KOPT-K1 (cell line): ENCODE measurements around the gene TMBIM1.
A peak's percentile ranks its signal among the peaks of the same experiment; 100 is the strongest.

Experiments
- H3K27ac ChIP-seq: fragments of 200-600 bp; sonication (generic); 2 replicates; pipeline ENCODE4 v1.5.1; 2016; ENCODE audit warnings: antibody characterized with exemption, mild to moderate bottlenecking, low read depth, low read length; ENCODE audit not compliant: poor library complexity, severe bottlenecking
- H3K36me3 ChIP-seq: fragments of 200-600 bp; sonication (generic); 2 replicates; pipeline ENCODE4 v1.5.1; 2017; ENCODE audit warnings: antibody characterized with exemption, mild to moderate bottlenecking, low read length, moderate library complexity; ENCODE audit not compliant: insufficient read depth
- H3K9me3 ChIP-seq: fragments of 200-600 bp; sonication (generic); 2 replicates; pipeline ENCODE4 v1.5.1; 2017; ENCODE audit warnings: antibody characterized with exemption, low read length, mild to moderate bottlenecking; ENCODE audit not compliant: insufficient read depth, poor library complexity, severe bottlenecking

The TMBIM1 gene

GRCh38 chr2:218272531-218273212, 19.6 kb downstream of the TMBIM1 start:
- Histone ChIP-seq H3K27ac (no peak overlapping the region), H3K36me3 (peaks cover 50% of the 10 kb centered on the region), H3K9me3 (no peaks in the 10 kb centered on the region)

- Histone ChIP-seq H3K36me3 (peaks cover 50% of the 10 kb centered on the region), H3K9me3 (no peaks in the 10 kb centered on the region), H3K27ac (no peak overlapping the region)
Measured at GRCh38 chr2:218271865-218272530, 20.3 kb downstream of the TMBIM1 start.

- Histone ChIP-seq H3K36me3 (peaks cover 50% of the 10 kb centered on the region), H3K27ac (peak overlapping the region; percentile 78), H3K9me3 (no peaks in the 10 kb centered on the region)
Measured at GRCh38 chr2:218271487-218271797, 20.9 kb downstream of the TMBIM1 start.

DNA sequence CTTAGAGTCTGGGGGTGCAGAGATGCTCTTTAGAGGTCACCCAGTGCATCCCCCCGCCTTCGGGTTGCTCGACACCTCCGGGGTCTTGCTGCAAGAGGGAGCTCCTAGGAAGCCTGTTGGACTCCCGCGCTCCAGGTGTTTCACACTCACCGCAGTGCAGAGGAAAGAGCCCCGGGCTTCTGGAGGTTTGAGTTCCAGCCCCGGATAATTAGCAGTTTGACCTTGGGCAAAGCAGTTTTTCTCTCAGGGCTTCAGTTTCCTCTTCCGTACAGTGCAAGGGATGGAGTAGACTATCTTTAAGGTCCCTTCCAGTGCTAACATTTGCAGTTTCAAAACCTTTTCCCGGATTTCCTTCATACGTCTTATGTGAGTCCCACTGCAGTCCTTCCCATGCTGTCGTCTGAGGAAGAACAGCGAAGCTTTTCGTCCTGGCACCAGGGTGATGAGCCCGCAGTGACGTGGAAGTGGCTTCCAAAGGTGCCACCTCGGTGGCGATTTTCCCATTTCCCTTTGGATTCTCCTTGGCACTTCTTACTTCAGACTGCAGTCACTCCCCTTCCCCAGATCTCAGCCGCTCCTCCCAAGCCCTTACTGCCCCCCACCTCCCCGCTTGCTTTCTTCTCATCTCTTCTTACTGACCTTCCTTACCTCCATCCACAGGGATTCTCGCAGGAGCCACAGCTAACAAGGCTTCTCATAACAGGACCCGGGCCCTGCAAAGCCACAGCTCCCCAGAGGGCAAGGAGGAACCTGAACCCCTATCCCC, 21.4 kb downstream of the TMBIM1 start:
- Histone ChIP-seq H3K9me3 (no peaks in the 10 kb centered on the region), H3K27ac (peak overlapping the region; percentile 78), H3K36me3 (peaks cover 50% of the 10 kb centered on the region)

DNA sequence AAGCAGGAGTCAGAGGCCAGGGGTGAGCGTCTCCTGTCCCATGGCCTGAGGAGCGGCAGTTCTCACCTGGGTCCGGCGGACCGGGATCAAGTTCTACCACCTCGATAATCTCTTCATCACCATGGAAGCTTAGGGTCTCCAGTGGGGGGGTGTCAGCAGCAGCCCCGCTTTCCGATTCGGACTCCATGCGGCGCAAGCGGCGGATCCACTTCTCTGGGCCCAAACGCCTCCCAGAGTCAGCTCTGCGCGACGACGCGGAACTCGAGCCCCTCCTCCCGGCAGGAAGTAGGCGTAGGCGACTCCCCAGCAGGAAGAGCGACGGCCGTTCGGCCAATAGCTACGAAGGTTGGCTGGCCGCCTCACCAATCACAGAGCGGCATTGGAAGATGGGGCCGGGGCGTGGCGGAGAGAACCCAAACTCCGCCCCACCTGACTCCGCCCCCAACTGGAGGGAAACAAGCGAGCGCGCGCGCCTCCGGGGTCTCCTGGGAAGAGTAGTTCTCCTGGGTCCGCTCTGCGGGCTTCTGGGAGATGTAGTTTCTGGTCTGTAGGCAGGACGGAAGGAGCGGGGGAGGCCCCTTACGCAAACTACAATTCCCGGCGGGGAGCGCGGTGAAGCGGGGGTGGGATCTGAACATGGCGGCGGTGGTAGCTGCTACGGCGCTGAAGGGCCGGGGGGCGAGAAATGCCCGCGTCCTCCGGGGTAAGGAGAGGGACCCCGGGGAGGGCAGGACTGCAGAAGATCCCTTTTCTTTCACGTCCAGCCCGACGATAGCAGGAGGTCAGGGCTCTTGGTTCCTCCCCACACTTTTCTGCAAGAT, 22.2 kb downstream of the TMBIM1 start, which contains the start of the genes AAMP and PNKD:
Gene AAMP, minus strand, starts transcription at position 238 of the 821 bp plus-strand sequence. Its CDS starts 51 bp downstream, at position 187.
Gene PNKD, plus strand, starts transcription at position 620 of the 821 bp plus-strand sequence. Its CDS starts 17 bp downstream, at position 637.
- Histone ChIP-seq H3K36me3 (peaks cover 50% of the 10 kb centered on the region), H3K9me3 (no peaks in the 10 kb centered on the region), H3K27ac (peak within 1 kb of the TSS; percentile 78)

DNA sequence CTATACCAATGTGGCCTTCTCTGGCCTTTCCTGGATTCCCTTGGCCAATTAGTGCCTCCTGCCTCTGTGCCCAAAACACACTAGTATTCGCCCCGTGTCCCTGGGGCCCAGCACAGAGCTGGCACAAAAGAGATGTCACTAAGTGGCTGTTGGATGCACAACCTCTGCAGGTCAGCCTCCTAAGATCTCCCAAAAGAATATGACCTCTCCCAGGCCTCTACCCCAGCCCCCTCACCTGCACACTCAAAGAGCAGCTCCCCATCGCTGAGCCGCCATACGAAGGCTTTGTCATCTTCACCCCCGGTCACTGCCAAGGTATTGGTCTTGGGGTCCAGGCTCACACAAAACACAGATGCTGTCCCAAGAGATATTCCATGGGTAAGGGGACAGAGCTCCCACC, 25.0 kb downstream of the TMBIM1 start:
- H3K9me3 ChIP-seq: no peaks in the 10 kb centered on the region
- no peak overlapping the region for H3K27ac ChIP-seq
- peaks cover 52% of the 10 kb centered on the region for H3K36me3 ChIP-seq

DNA sequence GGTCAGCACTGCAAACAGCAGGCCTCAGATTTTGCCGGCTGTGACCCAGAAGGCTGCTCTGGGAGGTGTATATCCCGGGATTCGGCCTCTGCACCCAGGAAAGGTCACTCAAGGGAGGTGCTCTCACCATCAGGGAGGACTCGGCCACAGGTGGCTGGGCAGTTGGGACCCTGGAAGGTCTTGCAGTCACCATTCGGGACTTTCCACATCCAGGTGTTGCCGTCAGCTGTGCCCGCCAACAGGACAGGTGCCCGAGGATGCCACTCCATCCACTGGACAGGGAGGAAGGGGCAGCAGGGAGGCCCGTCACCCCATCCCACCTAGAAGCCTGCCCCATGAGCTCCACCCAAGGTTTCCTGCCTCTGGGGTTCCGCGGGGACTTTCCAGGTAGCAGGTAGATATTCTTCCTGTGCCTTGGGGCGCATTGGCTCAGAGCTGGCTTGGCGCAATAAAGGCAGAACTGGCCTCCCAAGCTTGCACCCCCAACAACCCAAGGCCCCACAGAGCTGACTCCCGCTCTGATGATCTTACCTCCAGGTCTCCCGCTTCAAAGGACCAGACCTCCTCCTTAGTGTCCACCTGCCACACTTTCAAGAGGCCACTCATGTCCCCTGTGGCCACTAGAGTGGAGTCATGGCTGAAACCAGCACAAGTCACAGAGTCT, 25.9 kb downstream of the TMBIM1 start:
- Histone ChIP-seq H3K36me3 (peaks cover 51% of the 10 kb centered on the region), H3K27ac (no peak overlapping the region), H3K9me3 (no peaks in the 10 kb centered on the region)

GRCh38 chr2:218265626-218266025, 26.7 kb downstream of the TMBIM1 start:
- H3K9me3 ChIP-seq: no peaks in the 10 kb centered on the region
- H3K27ac ChIP-seq: no peak overlapping the region
- peaks cover 51% of the 10 kb centered on the region for H3K36me3 ChIP-seq

DNA sequence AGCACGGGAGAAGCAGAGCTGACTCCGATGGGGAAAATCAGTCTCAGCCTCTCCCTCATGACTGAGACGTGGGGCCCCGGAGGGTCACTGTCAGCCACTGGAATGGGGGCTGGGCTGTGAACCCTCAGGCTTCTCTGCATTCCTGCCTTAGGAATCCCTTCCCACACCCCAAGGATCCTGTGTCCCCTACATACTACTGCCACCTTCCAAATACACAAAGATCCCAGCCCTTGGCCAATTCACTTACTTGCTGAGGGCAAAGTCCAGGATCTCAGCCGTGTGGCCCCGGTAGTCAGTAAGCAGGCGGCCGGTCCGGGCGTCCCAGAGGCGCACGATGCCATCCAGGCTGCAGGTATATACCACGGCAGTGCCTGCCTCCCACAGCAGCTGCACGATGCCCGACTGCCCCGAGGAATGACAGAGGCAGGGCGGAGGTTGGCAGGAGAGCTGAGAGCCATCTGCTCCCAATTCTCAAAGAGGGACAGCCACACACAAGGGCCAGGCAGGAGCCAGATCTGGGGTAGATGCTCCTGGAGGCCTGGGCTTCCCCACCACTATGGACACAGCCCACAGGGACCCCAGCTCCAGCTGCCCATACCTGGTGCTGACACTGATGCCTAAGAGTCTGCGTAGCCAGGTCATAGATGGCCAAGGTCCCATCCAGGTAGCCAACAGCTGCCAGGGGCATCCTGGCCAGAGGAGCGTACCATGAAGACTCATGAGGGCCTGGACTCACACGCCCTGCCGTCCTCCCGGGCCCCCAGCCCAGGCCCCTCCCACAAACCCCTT, 27.3 kb downstream of the TMBIM1 start:
- peaks cover 51% of the 10 kb centered on the region for H3K36me3 ChIP-seq
- H3K9me3 ChIP-seq: no peaks in the 10 kb centered on the region
- no peak overlapping the region for H3K27ac ChIP-seq

GRCh38 chr2:218263817-218264641, 28.3 kb downstream of the TMBIM1 start:
- Histone ChIP-seq H3K27ac (peak overlapping the region; percentile 39), H3K36me3 (peaks cover 51% of the 10 kb centered on the region), H3K9me3 (no peaks in the 10 kb centered on the region)

DNA sequence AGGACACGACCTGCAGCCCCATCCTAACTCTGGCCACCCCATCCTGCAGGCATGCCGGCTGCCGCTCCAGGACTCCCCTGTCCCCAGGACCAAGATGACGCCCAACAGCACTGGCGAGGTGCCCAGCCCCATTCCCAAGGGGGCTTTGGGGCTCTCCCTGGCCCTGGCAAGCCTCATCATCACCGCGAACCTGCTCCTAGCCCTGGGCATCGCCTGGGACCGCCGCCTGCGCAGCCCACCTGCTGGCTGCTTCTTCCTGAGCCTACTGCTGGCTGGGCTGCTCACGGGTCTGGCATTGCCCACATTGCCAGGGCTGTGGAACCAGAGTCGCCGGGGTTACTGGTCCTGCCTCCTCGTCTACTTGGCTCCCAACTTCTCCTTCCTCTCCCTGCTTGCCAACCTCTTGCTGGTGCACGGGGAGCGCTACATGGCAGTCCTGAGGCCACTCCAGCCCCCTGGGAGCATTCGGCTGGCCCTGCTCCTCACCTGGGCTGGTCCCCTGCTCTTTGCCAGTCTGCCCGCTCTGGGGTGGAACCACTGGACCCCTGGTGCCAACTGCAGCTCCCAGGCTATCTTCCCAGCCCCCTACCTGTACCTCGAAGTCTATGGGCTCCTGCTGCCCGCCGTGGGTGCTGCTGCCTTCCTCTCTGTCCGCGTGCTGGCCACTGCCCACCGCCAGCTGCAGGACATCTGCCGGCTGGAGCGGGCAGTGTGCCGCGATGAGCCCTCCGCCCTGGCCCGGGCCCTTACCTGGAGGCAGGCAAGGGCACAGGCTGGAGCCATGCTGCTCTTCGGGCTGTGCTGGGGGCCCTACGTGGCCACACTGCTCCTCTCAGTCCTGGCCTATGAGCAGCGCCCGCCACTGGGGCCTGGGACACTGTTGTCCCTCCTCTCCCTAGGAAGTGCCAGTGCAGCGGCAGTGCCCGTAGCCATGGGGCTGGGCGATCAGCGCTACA, 29.4 kb downstream of the TMBIM1 start:
- H3K27ac ChIP-seq: no peak overlapping the region
- H3K36me3 ChIP-seq: peaks cover 51% of the 10 kb centered on the region
- no peaks in the 10 kb centered on the region for H3K9me3 ChIP-seq

GRCh38 chr2:218262237-218262600, 30.1 kb downstream of the TMBIM1 start:
- no peak overlapping the region for H3K27ac ChIP-seq
- H3K36me3 ChIP-seq: peaks cover 46% of the 10 kb centered on the region

More at GRCh38 chr2:218262237-218262600, 30.1 kb downstream of the TMBIM1 start:
- no peaks in the 10 kb centered on the region for H3K9me3 ChIP-seq
